HepG2 (cell line): ENCODE measurements around the gene RCCD1. TPM values are rescaled to one million over a fixed set of nuclear protein-coding genes. Genes with fewer than 3 reads are reported as not detected.
A peak's percentile ranks its signal among the peaks of the same experiment; 100 is the strongest.

ENCODE experiments used
- EHMT2 ChIP-seq: fragments of 200-600 bp; sonication (generic); IDR thresholded peaks from 2 replicates; pipeline ENCODE4 v1.7.0; 2017; ENCODE audit warnings: antibody characterized with exemption, low read depth, low read length, borderline replicate concordance
- FLYWCH1 ChIP-seq: sonication (generic); formaldehyde crosslinking; IDR thresholded peaks from 2 replicates; pipeline ENCODE4 v1.8.1; 2023; ENCODE audit warnings: mild to moderate bottlenecking, missing genetic modification reagents
- FOXK2 ChIP-seq: fragments of 450-650 bp; IDR thresholded peaks from 2 replicates; pipeline ENCODE4 v1.6.1; 2016
- HNF4A ChIP-seq: sonication (generic); formaldehyde crosslinking; IDR thresholded peaks from 2 replicates; pipeline ENCODE4 v1.4.0; 2020; ENCODE audit warnings: missing genetic modification reagents
- KMT2B ChIP-seq: IDR thresholded peaks from 2 replicates; pipeline ENCODE4 v1.6.1; 2016; ENCODE audit warnings: missing genetic modification reagents, missing compliant biosample characterization
- MYNN ChIP-seq: sonication (generic); formaldehyde crosslinking; IDR thresholded peaks from 2 replicates; pipeline ENCODE4 v1.4.0; 2020; ENCODE audit warnings: mild to moderate bottlenecking, low read depth, missing genetic modification reagents
- PHF20 ChIP-seq: sonication (generic); formaldehyde crosslinking; IDR thresholded peaks from 2 replicates; pipeline ENCODE4 v1.5.0; 2020; ENCODE audit warnings: mild to moderate bottlenecking, missing genetic modification reagents
- PRMT3 ChIP-seq: sonication (generic); formaldehyde crosslinking; IDR thresholded peaks from 2 replicates; pipeline ENCODE4 v1.8.1; 2022; ENCODE audit warnings: low read depth, mild to moderate bottlenecking, moderate library complexity, missing genetic modification reagents, borderline replicate concordance
- RELA ChIP-seq: sonication (generic); formaldehyde crosslinking; IDR thresholded peaks from 2 replicates; pipeline ENCODE4 v1.4.0; 2020; ENCODE audit warnings: missing genetic modification reagents
- ZBTB3 ChIP-seq: sonication (generic); formaldehyde crosslinking; IDR thresholded peaks from 2 replicates; pipeline ENCODE4 v1.4.0; 2020; ENCODE audit warnings: low read depth, mild to moderate bottlenecking, moderate library complexity, missing genetic modification reagents, borderline replicate concordance
- ZBTB38 ChIP-seq: sonication (generic); formaldehyde crosslinking; IDR thresholded peaks from 2 replicates; pipeline ENCODE4 v1.5.1; 2020; ENCODE audit warnings: mild to moderate bottlenecking, missing genetic modification reagents
- ZMYM4 ChIP-seq: sonication (generic); formaldehyde crosslinking; IDR thresholded peaks from 2 replicates; pipeline ENCODE4 v1.8.1; 2023; ENCODE audit warnings: mild to moderate bottlenecking, missing genetic modification reagents
- ZNF468 ChIP-seq: sonication (generic); formaldehyde crosslinking; IDR thresholded peaks from 2 replicates; pipeline ENCODE4 v1.8.0; 2022; ENCODE audit warnings: mild to moderate bottlenecking, moderate library complexity, missing genetic modification reagents
- ZNF589 ChIP-seq: sonication (generic); formaldehyde crosslinking; conservative IDR thresholded peaks from 2 replicates; pipeline ENCODE4 v1.8.0; 2022; ENCODE audit warnings: mild to moderate bottlenecking, moderate library complexity, missing genetic modification reagents
- ZNF749 ChIP-seq: sonication (generic); formaldehyde crosslinking; IDR thresholded peaks from 2 replicates; pipeline ENCODE4 v1.8.0; 2022; ENCODE audit warnings: mild to moderate bottlenecking, missing genetic modification reagents, moderate library complexity, borderline replicate concordance
- ZSCAN9 ChIP-seq: IDR thresholded peaks from 2 replicates; pipeline ENCODE4 v1.6.1; 2016; ENCODE audit warnings: borderline replicate concordance
- polyA plus RNA-seq, 8 experiments: library from polyadenylated mRNA; depleted of rRNA in 3 of 8; stranded (reverse) in 7 of 8; unstranded in 1 of 8; fragments of >200 nt; fragmentation: Illumina TruSeq in 4 of 8; extraction: Trizol in 4 of 8; gene quantifications; 2 replicates each; pipeline versions ENCODE4 v1.2.1 to v1.2.3, GENCODE V29; 2011 to 2016; ENCODE audit warnings: low read depth in 4 of 8, missing spikeins in 1 of 8, mixed read lengths in 1 of 8; ENCODE audit not compliant: insufficient read depth in 1 of 8
- total RNA-seq, 5 experiments: library from RNA; depleted of rRNA; stranded (reverse); fragments of >200 nt; fragmentation: Illumina TruSeq; extraction: Trizol; gene quantifications; 2 replicates each; pipeline ENCODE4 v1.2.3, GENCODE V29; 2016; ENCODE audit warnings: low read depth in 1 of 5
- TF ChIP-seq, protein P1 (sequence below): sonication (generic); formaldehyde crosslinking; IDR thresholded peaks from 2 replicates; pipeline ENCODE4 v1.9.0; 2021; ENCODE audit warnings: missing genetic modification reagents, borderline replicate concordance
- TF ChIP-seq, protein P2 (sequence below): sonication (generic); formaldehyde crosslinking; conservative IDR thresholded peaks from 2 replicates; pipeline ENCODE4 v1.8.0; 2022; ENCODE audit warnings: mild to moderate bottlenecking, moderate library complexity, missing genetic modification reagents
- TF ChIP-seq, protein P3 (sequence below): sonication (generic); formaldehyde crosslinking; IDR thresholded peaks from 2 replicates; pipeline ENCODE4 v1.4.0; 2020; ENCODE audit warnings: mild to moderate bottlenecking, missing genetic modification reagents
- TF ChIP-seq, protein P4 (sequence below): IDR thresholded peaks from 2 replicates; pipeline ENCODE4 v1.6.1; 2016
- TF ChIP-seq, protein P5 (sequence below): sonication (generic); formaldehyde crosslinking; conservative IDR thresholded peaks from 2 replicates; pipeline ENCODE4 v1.4.0; 2020; ENCODE audit warnings: missing genetic modification reagents

The RCCD1 gene
- total and polyA plus RNA-seq, 2 of the 13 experiments (the other 11 are each of a cell fraction or from before 2014, with no cell fraction given): 14.1 to 15.1 TPM

DNA sequence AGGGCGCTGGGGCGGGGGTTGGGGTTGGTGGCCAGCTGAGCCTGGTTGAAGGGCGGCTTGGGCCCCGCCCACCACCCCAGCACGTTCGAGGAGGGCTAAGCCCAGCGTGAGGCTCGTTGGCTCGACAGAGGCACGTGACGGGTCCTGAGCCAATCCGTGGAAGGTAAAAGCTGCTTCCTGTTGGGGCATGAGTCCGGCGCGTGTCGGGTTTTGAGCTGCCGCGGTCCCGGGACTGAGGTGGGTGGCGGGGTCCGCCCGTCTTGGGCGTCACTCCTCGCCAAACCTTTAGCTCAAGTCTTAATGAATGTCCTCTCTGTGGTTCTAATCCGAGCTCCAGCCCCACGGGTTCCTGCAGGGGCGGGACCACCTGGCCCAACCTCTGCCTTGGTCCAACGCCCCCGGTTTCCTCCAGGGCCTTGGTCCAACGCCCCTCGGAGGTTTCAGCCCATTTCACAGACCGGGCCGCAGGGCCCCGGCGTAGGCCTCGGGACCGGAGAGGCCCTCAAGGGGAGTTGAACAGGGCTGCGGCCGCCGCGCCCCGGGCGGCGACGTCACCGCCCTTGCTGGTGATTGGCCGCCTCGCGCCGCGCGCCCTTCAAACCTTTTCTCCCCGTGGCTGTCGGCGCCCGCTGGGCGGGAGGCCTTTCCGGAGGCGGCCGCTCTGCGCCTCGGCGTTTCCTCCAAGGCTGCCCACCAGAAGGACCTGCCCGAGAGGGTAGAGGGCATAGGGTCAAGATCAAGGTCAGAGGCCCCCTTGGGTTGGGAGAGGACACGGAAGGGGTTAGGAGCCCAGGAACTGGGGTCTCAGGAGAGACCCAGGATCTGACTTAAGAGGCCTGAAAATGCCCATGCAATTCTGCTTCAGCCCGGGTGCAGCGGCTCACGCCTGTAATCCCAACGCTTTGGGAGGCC lies at the start of gene RCCD1 (continued):
- TF ChIP-seq PRMT3 (no peak), MYNN (peak; percentile 56; the same call in 1 of the 2 replicates), ZNF749 (peak; percentile 95), FOXK2 (no peak), ZBTB38 (CRISPR knock-in tag) (peak; percentile 76; the same call in 1 of the 2 replicates), ZNF589 (CRISPR knock-in tag) (peak; percentile 68; the same call in 1 of the 2 replicates), EHMT2 (no peak), ZBTB3 (no peak), KMT2B (CRISPR knock-in tag) (no peak; the same call in 1 of the 2 replicates), RELA (CRISPR knock-in tag) (no peak), HNF4A (CRISPR knock-in tag) (no peak), PHF20 (CRISPR knock-in tag) (peak; percentile 56; the same call in 1 of the 2 replicates), FLYWCH1 (CRISPR knock-in tag) (no peak), ZNF468 (CRISPR knock-in tag) (no peak; the same call in 1 of the 2 replicates), ZMYM4 (CRISPR knock-in tag) (peak; percentile 60), ZSCAN9 (CRISPR knock-in tag) (peak; percentile 38; the same call in 1 of the 2 replicates)
- TF ChIP-seq, protein P1, sequence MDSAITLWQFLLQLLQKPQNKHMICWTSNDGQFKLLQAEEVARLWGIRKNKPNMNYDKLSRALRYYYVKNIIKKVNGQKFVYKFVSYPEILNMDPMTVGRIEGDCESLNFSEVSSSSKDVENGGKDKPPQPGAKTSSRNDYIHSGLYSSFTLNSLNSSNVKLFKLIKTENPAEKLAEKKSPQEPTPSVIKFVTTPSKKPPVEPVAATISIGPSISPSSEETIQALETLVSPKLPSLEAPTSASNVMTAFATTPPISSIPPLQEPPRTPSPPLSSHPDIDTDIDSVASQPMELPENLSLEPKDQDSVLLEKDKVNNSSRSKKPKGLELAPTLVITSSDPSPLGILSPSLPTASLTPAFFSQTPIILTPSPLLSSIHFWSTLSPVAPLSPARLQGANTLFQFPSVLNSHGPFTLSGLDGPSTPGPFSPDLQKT (CRISPR knock-in tag): peak; percentile 23; the same call in 1 of the 2 replicates
- TF ChIP-seq, protein P2, sequence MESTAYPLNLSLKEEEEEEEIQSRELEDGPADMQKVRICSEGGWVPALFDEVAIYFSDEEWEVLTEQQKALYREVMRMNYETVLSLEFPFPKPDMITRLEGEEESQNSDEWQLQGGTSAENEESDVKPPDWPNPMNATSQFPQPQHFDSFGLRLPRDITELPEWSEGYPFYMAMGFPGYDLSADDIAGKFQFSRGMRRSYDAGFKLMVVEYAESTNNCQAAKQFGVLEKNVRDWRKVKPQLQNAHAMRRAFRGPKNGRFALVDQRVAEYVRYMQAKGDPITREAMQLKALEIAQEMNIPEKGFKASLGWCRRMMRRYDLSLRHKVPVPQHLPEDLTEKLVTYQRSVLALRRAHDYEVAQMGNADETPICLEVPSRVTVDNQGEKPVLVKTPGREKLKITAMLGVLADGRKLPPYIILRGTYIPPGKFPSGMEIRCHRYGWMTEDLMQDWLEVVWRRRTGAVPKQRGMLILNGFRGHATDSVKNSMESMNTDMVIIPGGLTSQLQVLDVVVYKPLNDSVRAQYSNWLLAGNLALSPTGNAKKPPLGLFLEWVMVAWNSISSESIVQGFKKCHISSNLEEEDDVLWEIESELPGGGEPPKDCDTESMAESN: peak; percentile 52; the same call in 1 of the 2 replicates
- TF ChIP-seq, protein P3, sequence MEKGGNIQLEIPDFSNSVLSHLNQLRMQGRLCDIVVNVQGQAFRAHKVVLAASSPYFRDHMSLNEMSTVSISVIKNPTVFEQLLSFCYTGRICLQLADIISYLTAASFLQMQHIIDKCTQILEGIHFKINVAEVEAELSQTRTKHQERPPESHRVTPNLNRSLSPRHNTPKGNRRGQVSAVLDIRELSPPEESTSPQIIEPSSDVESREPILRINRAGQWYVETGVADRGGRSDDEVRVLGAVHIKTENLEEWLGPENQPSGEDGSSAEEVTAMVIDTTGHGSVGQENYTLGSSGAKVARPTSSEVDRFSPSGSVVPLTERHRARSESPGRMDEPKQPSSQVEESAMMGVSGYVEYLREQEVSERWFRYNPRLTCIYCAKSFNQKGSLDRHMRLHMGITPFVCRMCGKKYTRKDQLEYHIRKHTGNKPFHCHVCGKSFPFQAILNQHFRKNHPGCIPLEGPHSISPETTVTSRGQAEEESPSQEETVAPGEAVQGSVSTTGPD (CRISPR knock-in tag): no peak
- TF ChIP-seq, protein P4, sequence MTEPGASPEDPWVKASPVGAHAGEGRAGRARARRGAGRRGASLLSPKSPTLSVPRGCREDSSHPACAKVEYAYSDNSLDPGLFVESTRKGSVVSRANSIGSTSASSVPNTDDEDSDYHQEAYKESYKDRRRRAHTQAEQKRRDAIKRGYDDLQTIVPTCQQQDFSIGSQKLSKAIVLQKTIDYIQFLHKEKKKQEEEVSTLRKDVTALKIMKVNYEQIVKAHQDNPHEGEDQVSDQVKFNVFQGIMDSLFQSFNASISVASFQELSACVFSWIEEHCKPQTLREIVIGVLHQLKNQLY (CRISPR knock-in tag): peak; percentile 99
- TF ChIP-seq, protein P5, sequence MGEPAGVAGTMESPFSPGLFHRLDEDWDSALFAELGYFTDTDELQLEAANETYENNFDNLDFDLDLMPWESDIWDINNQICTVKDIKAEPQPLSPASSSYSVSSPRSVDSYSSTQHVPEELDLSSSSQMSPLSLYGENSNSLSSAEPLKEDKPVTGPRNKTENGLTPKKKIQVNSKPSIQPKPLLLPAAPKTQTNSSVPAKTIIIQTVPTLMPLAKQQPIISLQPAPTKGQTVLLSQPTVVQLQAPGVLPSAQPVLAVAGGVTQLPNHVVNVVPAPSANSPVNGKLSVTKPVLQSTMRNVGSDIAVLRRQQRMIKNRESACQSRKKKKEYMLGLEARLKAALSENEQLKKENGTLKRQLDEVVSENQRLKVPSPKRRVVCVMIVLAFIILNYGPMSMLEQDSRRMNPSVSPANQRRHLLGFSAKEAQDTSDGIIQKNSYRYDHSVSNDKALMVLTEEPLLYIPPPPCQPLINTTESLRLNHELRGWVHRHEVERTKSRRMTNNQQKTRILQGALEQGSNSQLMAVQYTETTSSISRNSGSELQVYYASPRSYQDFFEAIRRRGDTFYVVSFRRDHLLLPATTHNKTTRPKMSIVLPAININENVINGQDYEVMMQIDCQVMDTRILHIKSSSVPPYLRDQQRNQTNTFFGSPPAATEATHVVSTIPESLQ (CRISPR knock-in tag): no peak
